ENCODE results near the gene NCSTN.

NCSTN gene

DNA sequence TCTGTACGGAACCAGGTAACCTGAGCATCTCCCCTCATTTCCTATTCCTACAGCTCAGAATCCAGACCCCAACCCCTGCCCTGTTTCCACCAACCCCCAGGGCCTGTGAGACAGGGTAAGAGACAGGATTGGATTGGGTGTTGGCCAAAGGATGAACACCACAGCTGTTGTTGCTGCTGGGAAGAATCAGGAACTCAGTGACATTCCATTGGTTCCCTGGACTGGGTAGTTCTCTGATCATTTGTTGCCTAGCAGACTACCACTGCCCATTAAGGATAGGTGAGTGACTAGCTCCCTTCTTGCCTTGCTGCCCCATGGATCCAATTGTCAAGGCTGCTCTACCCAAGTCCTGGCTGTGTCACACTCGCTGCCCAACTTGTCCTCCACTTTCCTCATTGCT lies 10.0 kb downstream of the NCSTN start:
- no peak for DNase-seq

GRCh38 chr1:160354388-160354985 lies 11.3 kb downstream of the NCSTN start:
- peak; percentile 66 for DNase-seq

DNA sequence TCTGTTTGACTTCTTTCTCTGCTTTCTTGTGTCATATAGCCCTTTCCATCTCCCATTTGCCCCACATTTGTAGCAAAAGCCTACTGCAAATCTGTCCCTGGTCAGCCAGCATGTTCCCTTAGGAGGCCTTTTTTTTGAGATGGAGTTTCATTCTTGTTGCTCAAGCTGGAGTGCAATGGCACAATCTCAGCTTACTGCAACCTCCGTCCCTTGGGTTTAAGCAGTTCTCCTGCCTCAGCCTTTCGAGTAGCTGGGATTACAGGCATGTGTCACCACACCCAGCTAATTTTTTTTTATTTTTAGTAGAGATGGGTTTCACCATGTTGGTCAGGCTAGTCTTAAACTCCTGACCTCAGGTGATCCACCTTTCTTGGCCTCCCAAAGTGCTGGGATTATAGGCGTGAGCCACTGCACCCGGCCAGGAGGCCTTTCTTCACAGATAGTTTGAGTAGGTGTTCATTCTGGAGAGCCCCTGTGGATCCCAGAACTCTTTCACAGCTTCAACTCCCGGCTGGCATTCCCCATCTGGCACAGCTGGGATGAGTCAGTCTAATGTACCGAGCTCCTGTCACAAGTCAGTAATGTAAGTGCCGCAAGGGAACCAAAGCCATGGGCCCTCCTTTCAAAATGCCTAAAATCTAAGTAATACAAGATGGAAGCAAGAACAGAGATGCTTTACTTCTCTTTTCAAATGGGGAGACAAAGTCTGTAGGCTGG lies 14.3 kb downstream of the NCSTN start:
- DNase-seq: no peak

DNA sequence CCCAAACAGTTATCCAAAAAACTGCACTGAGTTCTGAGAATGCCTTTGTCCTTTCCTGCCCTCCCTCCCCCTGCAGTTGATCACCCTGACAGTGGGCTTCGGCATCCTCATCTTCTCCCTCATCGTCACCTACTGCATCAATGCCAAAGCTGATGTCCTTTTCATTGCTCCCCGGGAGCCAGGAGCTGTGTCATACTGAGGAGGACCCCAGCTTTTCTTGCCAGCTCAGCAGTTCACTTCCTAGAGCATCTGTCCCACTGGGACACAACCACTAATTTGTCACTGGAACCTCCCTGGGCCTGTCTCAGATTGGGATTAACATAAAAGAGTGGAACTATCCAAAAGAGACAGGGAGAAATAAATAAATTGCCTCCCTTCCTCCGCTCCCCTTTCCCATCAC lies 14.9 kb downstream of the NCSTN start:
- DNase-seq: no peak

DNA sequence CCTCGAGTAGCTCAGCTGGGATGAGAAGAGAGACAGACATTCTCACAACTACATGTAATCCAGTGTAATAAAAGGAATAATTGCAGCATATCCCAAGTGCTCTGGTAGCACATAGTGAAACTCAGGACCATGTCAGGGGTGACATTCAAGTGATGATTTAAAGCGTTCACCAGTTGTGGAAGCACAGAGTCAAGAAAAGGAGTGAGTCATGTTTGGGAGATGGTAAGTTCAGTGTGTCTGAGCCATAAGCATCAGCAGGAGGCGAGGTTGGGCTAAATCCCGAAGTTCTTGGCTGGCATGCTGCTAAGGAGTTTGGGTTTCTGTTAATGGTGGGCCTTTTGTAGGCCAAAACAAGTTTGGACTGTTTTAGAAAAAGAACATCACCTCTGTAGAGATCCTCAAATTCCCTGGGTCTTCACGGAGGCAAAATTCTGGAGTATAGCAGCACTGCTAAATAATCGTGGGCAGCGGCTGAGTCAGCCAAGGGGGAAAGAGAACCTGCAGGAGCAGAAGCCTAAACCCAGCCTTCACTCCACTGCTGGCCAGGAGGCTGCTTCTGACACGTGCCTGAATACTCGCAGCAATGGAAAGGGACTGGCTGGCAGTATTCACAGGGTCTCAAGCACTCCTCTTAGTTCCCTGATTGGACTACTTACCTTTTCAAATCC lies 16.5 kb downstream of the NCSTN start:
- no peak for DNase-seq

GRCh38 chr1:160360227-160360695 lies 17.1 kb downstream of the NCSTN start:
- no peak for DNase-seq

- DNase-seq: no peak
Observed at GRCh38 chr1:160361199-160361598, 18.0 kb downstream of the NCSTN start.

DNA sequence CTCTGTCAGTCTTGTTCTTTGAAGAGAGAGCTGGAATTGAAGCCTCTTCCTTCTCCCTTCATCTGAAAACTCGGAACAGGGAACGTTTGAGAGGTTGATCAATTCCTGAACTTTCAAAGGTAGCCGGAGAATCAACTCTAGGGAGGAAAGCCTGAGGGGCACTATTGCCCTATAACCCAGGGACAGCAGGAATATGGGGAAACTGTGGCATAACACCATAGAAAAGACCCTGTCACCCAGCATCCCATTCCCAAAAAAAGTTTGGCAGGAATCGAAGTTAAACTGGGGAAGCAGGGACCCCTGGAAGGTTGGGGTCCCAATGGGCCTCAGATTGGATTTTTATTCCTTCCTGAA lies 18.6 kb downstream of the NCSTN start:
- DNase-seq: no peak

DNA sequence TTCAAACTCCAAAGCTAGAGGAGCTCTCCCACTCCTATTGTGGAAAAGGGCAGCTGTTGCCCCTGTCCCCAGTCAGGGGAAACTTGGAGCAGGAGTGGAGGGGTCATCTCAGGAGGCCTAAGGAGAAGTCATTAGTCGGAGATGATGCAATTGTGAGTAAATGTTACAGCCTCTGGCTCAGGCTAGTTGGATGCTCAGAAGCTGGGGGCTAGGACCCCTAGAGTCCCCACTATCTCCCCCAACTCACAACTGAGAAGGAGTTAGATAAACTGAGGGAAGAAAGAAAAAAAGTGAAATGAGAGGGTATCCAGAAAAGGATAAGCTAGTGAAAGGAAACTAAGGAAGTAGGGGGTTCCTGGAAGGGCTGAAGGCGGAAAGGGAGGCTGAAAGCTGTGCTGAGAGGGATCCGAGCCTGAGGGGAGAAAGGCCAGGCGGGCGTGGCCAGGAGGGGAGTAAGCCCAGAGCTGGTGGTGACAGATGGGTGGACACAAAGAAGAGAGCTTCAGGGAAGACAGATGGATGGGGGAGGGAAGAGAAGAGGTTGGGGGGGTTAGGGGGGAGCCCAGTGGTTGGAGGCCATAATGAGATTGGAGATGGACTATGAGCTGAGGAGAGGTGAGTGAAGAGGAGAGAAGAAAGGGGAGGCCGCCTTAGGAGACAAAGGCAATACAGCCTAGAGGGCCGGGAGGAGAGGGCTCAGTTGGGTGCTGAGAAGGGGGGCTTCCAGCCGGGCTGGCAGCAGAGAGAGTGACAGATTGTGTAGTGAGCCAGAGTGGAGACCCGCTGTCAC lies 19.2 kb downstream of the NCSTN start:
- DNase-seq: no peak

- DNase-seq: no peak
Observed at GRCh38 chr1:160363010-160363409, 19.8 kb downstream of the NCSTN start.

DNA sequence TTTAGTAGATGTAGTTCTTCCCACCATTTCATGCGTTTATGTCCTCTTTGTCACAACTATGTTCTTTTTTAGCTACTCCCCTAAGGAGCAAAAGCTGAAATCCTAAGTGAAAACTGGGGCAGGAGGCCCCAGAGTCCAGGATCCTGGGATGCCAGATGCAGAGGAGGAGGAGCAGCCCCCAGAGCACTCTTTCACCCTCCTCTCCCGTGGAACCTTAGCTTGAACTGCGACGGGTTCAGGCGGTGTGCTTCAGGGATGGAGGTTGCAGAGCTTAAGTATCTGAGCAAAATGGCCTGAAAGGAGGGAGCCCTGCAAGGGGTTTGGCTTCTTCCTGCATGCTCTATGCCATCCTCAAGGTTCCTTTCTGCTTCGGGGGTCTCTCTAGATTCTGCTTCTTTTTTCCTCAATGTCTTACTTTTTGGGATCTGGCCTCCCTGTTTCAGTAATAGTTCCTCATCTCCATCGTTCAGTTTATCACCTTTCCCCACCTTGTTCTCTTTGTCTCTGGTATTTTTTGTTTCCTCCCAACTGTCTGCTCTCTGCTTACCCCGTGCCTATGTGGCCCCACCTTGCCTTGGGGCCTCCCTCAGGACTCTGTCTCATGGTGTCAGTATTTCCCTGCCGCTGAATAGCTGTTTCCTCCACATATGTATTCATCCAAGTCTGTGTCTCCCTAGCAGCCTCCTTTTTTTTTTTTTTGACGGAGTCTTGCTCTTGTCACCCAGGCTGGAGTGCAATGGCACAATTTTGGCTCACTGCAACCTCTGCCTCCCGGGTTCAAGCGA lies 21.0 kb downstream of the NCSTN start:
- no peak for DNase-seq

DNA sequence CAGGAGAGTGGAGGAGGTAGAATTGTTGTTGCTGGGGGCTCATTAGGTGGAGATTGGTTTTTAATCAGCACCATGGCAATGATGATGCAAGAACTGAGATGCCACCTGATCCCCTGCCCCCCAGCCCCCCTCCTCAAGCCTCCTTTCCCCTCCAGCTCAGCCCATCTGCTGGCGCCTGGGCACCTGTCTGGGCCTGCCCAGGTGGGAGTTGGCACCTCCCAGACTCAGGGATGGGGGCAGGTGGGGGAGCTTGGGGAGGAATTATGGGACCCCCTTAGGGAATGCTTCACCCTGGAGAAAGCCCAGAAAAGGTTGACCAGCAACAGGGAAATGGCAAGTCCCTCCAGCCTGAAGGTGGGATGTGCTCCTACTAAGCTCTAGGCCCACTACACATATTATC lies 22.1 kb downstream of the NCSTN start:
- no peak for DNase-seq

DNA sequence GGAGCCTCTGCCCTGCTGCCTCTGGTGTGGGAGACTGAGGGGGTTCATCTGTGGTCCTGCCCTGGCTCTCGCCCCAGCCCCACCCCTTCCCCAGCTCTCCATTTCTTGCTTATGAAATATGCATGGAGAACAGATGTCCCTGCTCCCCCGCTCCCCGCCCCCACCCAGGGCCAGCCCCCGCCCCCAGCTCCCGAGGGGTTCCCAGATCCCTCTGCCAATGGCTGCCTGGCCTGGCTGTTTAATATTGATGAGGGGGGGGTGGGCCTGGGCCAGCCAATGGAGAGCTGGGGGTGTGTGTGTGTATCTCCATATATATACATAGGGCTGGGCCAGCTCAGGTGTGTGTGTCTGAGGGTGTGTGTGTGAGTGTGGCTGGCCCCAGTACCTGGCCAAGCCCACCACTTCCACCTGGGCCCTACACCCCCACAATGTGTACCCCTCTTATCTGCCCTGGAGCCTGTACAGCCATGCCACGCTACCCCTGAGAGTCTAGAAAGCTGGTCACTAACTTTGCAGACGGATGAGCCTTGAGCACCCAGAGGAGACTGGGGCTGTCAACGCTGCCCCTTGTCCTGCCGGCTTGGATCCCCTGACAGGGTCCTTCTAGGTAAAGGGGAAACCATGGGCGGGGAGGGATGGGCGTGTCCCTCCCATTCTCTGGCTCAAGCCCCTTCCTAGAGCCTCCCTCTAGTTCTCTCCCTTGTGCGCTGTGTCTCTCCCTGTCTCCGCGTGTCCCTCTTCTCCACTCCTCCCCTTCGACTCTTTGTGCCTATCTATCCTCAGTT lies 23.7 kb downstream of the NCSTN start, which contains the start of gene NHLH1:
Gene NHLH1, plus strand, starts transcription at position 341 of the 785 bp plus-strand sequence. CDS start 3,661 bp downstream, outside the sequence.
- DNase-seq: no peak

DNA sequence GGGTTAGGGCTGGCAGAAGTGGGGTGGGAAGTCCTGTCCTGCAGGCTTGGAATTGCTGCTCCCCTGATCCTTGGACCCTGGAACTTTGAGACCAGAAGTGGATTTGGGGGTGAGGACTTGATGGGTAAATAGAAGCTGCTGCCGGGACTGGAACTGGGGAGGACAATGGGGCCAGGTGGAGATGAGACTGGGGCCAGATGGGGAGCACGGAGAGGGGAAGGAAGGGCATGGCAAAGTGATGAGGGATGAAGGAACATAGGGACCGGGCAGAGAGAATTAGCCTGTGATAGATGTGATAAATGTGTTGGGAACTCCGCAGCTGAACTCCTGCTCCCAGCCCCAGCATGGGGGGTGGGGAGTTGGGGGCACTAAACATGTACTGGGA lies 24.3 kb downstream of the NCSTN start:
- DNase-seq: no peak

DNA sequence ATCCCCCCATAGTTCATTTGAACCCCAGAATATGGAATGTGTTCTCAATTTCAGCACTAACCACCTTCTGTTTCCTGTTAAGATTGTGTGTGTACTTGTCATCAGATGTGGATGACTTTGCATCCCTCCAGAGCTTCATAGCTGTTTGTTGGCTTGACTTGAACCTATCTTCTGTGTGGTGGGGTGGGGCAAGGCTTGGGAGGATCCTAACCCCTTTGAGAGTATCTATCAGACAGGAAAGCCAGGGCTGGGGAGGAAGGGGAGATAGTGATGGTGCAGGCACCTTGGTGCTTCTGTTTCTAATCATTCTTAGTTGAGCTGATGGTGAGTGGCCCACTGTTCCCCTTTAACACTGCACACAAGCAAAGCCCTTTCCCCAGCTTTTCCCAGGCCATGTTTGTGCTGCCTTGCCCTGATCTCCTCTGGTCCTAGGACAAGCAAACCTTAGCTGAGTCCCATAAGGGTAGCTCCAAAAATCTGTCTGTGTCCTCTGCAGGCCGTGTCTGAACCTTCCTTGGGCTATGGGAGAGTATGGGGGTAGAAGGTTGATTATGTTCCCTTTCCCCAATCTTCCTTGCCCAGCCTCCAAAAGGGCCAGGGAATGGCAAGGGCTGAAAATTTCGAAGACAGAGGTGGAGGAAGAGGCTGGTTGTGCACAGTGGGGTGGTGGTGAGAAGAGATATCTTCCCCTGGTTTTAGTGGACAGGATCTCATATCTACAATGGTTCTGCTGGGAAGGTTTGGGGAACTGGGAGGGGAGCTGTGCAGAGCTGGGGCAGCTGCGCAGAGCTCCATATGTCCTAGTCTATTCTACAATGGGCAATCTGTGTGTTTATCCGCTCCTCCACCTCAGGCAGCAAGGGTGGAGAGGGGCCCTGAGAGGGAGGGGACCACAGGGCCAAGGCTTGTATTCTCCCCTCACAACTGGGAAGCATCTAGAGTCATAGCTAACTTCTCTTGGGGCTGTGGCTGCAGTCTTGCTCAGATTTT lies 25.0 kb downstream of the NCSTN start:
- no peak for DNase-seq

GRCh38 chr1:160369087-160369486 lies 25.9 kb downstream of the NCSTN start:
- DNase-seq: no peak

DNA sequence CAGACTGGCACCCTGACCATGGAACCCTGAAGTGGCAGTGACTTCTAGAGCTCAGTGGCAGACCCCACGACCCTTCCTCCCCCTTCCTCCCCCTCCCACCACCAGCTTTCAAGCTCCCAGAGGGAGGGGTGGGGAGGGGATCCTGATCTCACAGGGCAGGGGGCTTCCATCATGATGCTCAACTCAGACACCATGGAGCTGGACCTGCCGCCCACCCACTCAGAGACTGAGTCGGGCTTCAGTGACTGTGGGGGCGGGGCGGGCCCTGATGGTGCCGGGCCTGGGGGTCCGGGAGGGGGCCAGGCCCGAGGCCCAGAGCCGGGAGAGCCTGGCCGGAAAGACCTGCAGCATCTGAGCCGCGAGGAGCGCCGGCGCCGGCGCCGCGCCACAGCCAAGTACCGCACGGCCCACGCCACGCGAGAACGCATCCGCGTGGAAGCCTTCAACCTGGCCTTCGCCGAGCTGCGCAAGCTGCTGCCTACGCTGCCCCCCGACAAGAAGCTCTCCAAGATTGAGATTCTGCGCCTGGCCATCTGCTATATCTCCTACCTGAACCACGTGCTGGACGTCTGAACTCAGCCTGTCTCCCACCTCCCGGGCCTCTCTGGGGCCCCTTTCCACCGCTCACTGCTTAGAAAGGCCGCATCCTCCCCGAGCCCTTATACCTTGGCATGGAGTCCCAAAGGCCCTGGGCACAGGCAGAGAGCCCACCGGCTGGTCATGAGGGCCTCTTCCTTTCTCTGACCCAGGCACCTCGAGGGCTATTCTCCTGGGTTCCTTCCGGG lies 27.6 kb downstream of the NCSTN start:
- no peak for DNase-seq

GRCh38 chr1:160371346-160371631 lies 28.1 kb downstream of the NCSTN start:
- DNase-seq: no peak

GRCh38 chr1:160371756-160372155 lies 28.6 kb downstream of the NCSTN start:
- DNase-seq: no peak

GRCh38 chr1:160373696-160374095 lies 30.5 kb downstream of the NCSTN start:
- no peak for DNase-seq
